Left ventricle myocardium inferior (tissue), 1 donor: ENCODE measurements around the gene C2orf74. TPM values are rescaled to one million over a fixed set of nuclear protein-coding genes. Genes with fewer than 3 reads are reported as not detected.

Source experiments
- DNase-seq: peaks from one replicate; pipeline ENCODE4 v3.0.0-alpha.2; 2020
- H3K27ac ChIP-seq: fragments of 200-600 bp; replicated peaks from 2 replicates; pipeline ENCODE4 v1.8.0; 2021
- H3K27me3 ChIP-seq: fragments of 200-600 bp; 2 replicates; pipeline ENCODE4 v1.8.0; 2021; ENCODE audit warnings: low read depth
- H3K36me3 ChIP-seq: fragments of 200-600 bp; 2 replicates; pipeline ENCODE4 v1.8.0; 2021
- H3K4me1 ChIP-seq: fragments of 200-600 bp; 2 replicates; pipeline ENCODE4 v1.8.0; 2021
- H3K4me3 ChIP-seq: fragments of 200-600 bp; 2 replicates; pipeline ENCODE4 v1.8.0; 2021; ENCODE audit warnings: mild to moderate bottlenecking, moderate library complexity
- H3K9me3 ChIP-seq: fragments of 200-600 bp; replicated peaks from 2 replicates; pipeline ENCODE4 v1.8.0; 2021
- intact Hi-C: fragments of 100-400 bp; cut with micrococcal nuclease; formaldehyde crosslinking; loops from one replicate; pipeline ENCODE4 v1.11.0; 2022
- total RNA-seq: library from RNA; stranded (reverse); fragmentation: NEBNext Ultra II Directional; extraction: Animal tissue kit (Norgen Biotek cat#: 25700); gene quantifications from one replicate; pipeline ENCODE4 v1.2.1, GENCODE V29; 2021
- TF ChIP-seq, protein P1 (sequence below): fragments of 200-600 bp; IDR thresholded peaks from 2 replicates; pipeline ENCODE4 v1.8.0; 2021; ENCODE audit warnings: antibody characterized with exemption, mild to moderate bottlenecking, borderline replicate concordance
- donor health status: DM: no; HTN: yes; CAD: no; lungs with severe emphysema.

Gene C2orf74
- total RNA-seq, 1 donor from 2014 or later: 33.7 TPM

DNA sequence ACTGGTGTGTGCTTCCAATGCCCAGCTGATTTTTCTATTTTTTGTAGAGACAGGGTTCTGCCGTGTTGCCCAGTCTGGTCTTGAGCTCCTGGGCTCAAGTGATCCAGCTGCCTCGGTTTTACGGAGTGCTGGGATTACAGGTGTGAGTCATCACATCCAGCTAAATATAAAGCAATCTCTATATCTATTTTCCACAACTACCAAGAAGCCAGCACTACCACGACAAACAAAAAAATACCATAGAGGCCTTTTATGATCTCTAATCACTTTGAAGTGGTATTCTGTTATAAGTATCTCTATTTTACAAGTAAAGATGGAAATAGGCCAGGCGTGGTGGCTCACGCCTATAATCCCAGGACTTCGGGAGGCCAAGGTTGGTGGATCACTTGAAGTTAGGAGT lies 34.7 kb downstream of the C2orf74 start:
- peaks cover 13% of the 10 kb centered on the region for H3K4me1 ChIP-seq
- TF ChIP-seq, protein P1, sequence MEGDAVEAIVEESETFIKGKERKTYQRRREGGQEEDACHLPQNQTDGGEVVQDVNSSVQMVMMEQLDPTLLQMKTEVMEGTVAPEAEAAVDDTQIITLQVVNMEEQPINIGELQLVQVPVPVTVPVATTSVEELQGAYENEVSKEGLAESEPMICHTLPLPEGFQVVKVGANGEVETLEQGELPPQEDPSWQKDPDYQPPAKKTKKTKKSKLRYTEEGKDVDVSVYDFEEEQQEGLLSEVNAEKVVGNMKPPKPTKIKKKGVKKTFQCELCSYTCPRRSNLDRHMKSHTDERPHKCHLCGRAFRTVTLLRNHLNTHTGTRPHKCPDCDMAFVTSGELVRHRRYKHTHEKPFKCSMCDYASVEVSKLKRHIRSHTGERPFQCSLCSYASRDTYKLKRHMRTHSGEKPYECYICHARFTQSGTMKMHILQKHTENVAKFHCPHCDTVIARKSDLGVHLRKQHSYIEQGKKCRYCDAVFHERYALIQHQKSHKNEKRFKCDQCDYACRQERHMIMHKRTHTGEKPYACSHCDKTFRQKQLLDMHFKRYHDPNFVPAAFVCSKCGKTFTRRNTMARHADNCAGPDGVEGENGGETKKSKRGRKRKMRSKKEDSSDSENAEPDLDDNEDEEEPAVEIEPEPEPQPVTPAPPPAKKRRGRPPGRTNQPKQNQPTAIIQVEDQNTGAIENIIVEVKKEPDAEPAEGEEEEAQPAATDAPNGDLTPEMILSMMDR: no peak
- H3K27ac ChIP-seq: no peak overlapping the region
- H3K9me3 ChIP-seq: no peaks in the 10 kb centered on the region
- no peaks in the 10 kb centered on the region for H3K27me3 ChIP-seq
- intact Hi-C loops: no loop called here
- peaks cover 58% of the 10 kb centered on the region for H3K36me3 ChIP-seq
- no peak for DNase-seq
- no peak overlapping the region for H3K4me3 ChIP-seq

DNA sequence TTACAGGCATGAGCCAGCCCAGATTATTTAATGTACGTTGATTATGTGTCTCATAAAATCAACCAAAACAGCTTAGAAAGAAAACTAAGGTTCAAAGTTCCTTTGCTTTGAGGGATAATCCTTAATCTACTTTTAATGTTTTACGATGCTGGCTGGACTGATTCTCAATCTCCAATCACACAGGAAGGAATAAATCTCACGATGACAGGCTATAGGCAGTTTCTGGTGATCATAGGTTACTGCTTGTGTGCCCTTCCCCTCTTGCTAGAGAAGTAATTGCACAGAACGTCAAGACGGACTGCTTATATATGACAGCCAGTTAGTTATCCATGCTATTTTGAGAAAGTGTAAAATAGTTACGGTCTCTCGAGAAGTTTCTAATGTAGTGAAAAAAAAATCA lies 43.1 kb downstream of the C2orf74 start:
- intact Hi-C loops: no loop called here
- DNase-seq: no peak
- no peaks in the 10 kb centered on the region for H3K9me3 ChIP-seq
- no peak overlapping the region for H3K4me3 ChIP-seq
- TF ChIP-seq, protein P1: no peak
- no peaks in the 10 kb centered on the region for H3K27me3 ChIP-seq
- no peaks in the 10 kb centered on the region for H3K4me1 ChIP-seq
- H3K27ac ChIP-seq: no peak overlapping the region
- peaks cover 96% of the 10 kb centered on the region for H3K36me3 ChIP-seq

- intact Hi-C loops: no loop called here
- Histone ChIP-seq H3K4me1 (no peaks in the 10 kb centered on the region), H3K9me3 (no peaks in the 10 kb centered on the region), H3K36me3 (peaks cover 87% of the 10 kb centered on the region), H3K4me3 (no peak overlapping the region), H3K27ac (no peak overlapping the region), H3K27me3 (no peaks in the 10 kb centered on the region)
- TF ChIP-seq, protein P1: no peak
- DNase-seq: no peak
These were observed 48.5 kb downstream of the C2orf74 start for GRCh38 chr2:61210332-61210981.

- peaks cover 80% of the 10 kb centered on the region for H3K36me3 ChIP-seq
- intact Hi-C loops: no loop called here
- no peak for DNase-seq
- H3K9me3 ChIP-seq: no peaks in the 10 kb centered on the region
- TF ChIP-seq, protein P1: no peak
- no peaks in the 10 kb centered on the region for H3K4me1 ChIP-seq
- no peaks in the 10 kb centered on the region for H3K27me3 ChIP-seq
- no peak overlapping the region for H3K27ac ChIP-seq
- no peak overlapping the region for H3K4me3 ChIP-seq
These were observed 52.2 kb downstream of the C2orf74 start for GRCh38 chr2:61214171-61214570.

Other genes with a start within 250 kb of the C2orf74 start
- 23.4 TPM for gene PEX13, start 144.5 kb upstream of the C2orf74 start, total RNA-seq
- 5.5 TPM for gene PUS10, start 143.9 kb upstream of the C2orf74 start, total RNA-seq
- 6.8 TPM for gene SANBR, start 96.3 kb upstream of the C2orf74 start, total RNA-seq